ENCODE measurements around the gene KIAA1755.

DNA sequence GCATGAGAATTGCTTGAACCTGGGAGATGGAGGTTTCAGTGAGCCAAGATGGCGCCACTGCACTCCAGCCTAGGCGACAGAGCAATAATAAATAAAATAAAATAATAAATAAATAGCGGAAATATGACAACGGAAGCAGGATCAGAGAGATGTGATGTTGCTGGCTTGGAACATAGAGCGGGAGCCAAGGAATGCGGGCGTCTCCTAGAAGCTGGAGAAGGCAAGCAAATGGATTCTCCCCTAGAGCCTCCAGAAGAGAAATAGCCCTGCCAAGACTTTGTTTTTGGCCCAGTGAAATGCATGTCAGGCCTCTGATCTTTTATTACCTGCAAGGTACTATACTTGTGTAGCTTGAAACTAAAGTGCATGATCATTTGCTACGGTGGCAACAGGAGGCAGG lies 12.4 kb downstream of the KIAA1755 start:
- TF ChIP-seq, protein P1, sequence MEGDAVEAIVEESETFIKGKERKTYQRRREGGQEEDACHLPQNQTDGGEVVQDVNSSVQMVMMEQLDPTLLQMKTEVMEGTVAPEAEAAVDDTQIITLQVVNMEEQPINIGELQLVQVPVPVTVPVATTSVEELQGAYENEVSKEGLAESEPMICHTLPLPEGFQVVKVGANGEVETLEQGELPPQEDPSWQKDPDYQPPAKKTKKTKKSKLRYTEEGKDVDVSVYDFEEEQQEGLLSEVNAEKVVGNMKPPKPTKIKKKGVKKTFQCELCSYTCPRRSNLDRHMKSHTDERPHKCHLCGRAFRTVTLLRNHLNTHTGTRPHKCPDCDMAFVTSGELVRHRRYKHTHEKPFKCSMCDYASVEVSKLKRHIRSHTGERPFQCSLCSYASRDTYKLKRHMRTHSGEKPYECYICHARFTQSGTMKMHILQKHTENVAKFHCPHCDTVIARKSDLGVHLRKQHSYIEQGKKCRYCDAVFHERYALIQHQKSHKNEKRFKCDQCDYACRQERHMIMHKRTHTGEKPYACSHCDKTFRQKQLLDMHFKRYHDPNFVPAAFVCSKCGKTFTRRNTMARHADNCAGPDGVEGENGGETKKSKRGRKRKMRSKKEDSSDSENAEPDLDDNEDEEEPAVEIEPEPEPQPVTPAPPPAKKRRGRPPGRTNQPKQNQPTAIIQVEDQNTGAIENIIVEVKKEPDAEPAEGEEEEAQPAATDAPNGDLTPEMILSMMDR (IDR thresholded peaks at IDR 0.05 in 8 of 11, conservative IDR thresholded peaks at IDR 0.05 in 3 of 11) = no peak
- no peak for TF ChIP-seq POLR2AphosphoS5 (IDR thresholded peaks at IDR 0.05)
- TF ChIP-seq POLR2A (IDR thresholded peaks at IDR 0.05) = no peak

Measured in spleen (tissue), 7 donors.